Measurements from ENCODE around the gene C11orf21.

C11orf21 gene

DNA sequence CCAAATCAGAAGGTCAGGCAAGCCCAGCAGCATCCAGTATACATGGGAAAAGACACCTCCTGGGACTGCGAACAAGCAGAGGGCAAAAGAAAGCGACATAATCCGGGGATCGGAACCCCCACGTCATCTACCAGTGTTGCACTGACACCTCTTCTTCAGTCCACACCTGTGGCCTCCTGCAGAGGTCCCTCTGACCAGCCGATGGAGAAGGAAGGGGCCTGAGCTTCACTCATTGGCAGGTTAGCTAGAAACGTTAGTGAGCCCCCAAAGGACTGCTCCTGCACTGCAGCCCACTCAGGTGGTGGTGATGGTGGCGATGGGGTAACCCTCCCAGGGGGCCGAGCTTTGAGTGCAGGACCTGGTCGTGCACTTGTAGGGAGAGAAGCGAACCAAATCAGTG, 53.5 kb downstream of the C11orf21 start:
- TF ChIP-seq, protein P1, sequence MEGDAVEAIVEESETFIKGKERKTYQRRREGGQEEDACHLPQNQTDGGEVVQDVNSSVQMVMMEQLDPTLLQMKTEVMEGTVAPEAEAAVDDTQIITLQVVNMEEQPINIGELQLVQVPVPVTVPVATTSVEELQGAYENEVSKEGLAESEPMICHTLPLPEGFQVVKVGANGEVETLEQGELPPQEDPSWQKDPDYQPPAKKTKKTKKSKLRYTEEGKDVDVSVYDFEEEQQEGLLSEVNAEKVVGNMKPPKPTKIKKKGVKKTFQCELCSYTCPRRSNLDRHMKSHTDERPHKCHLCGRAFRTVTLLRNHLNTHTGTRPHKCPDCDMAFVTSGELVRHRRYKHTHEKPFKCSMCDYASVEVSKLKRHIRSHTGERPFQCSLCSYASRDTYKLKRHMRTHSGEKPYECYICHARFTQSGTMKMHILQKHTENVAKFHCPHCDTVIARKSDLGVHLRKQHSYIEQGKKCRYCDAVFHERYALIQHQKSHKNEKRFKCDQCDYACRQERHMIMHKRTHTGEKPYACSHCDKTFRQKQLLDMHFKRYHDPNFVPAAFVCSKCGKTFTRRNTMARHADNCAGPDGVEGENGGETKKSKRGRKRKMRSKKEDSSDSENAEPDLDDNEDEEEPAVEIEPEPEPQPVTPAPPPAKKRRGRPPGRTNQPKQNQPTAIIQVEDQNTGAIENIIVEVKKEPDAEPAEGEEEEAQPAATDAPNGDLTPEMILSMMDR (IDR thresholded peaks at IDR 0.05): no peak
- H3K79me2 ChIP-seq: no peaks in the 10 kb centered on the region

DNA sequence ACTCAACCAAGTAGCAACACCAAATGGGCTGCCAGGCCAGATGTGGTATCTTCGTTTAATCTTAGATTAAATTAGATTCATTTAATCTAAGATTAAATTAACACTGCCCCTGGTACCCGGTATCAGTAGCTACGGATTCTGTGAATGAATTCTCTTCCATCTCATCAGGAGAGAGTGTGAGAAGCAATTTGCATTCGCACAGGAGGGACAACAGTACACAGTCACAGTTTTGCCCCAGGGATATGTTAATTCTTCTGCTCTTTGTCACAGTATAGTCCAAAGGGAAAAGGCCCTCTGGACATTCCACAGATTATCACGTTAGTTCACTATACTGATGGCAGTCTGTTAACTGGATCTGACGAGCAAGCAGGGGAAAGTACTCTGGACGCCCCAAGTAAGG, 54.2 kb downstream of the C11orf21 start:
- no peaks in the 10 kb centered on the region for H3K27me3 ChIP-seq (ENCODE audit: control insufficient read depth, insufficient read depth, low read length)
- H3K36me3 ChIP-seq (ENCODE audit: control insufficient read depth, insufficient read depth, low read length): no peaks in the 10 kb centered on the region
- no peak overlapping the region for H3K9ac ChIP-seq
- no peaks in the 10 kb centered on the region for H3K9me3 ChIP-seq (ENCODE audit: control insufficient read depth, low read length)
- H2AFZ ChIP-seq: no peak overlapping the region
- H3K4me3 ChIP-seq (ENCODE audit: low read depth, low read length): no peak overlapping the region
- H3K4me1 ChIP-seq: no peaks in the 10 kb centered on the region
- H3K79me2 ChIP-seq: no peaks in the 10 kb centered on the region
- TF ChIP-seq, protein P1 (IDR thresholded peaks at IDR 0.05): no peak
- no peak overlapping the region for H3K27ac ChIP-seq
- H3K4me2 ChIP-seq (ENCODE audit: low read length): no peak overlapping the region

More for the DNA sequence above, 53.5 kb downstream of the C11orf21 start:
- H3K27ac ChIP-seq: no peak overlapping the region
- H3K9ac ChIP-seq: no peak overlapping the region
- no peaks in the 10 kb centered on the region for H3K4me1 ChIP-seq
- H3K4me3 ChIP-seq (ENCODE audit: low read depth, low read length): no peak overlapping the region
- no peak overlapping the region for H3K4me2 ChIP-seq (ENCODE audit: low read length)
- H3K9me3 ChIP-seq (ENCODE audit: control insufficient read depth, low read length): no peaks in the 10 kb centered on the region
- H2AFZ ChIP-seq: no peak overlapping the region
- no peaks in the 10 kb centered on the region for H3K36me3 ChIP-seq (ENCODE audit: control insufficient read depth, insufficient read depth, low read length)
- H3K27me3 ChIP-seq (ENCODE audit: control insufficient read depth, insufficient read depth, low read length): no peaks in the 10 kb centered on the region
